ENCODE data around the gene EREG.
"Not testable (repeated sequence)": the region's sequence is repeated elsewhere in the genome, so short reads cannot be mapped to it uniquely, and the experiment has no call there.

EREG gene

DNA sequence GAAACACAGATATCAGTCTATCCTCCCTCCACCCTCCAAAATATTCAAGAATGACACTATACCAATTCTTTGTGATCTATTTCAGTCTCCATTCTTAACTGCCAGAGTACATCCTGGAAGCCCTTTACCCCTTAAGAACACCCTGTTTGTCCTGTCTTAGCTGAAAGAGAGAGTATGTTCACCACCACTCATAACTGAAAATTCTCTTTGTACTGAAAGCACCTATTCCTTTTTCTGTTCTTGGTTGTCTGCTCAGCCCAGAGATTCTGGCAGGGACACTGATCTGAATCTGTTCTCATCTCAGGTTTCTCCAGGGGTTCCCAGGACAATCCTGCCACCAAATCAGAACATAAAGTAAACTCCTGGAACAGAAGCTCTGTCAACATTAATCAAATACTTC, 25.4 kb upstream of the EREG start:
- H3K4me3 ChIP-seq: no peak overlapping the region

DNA sequence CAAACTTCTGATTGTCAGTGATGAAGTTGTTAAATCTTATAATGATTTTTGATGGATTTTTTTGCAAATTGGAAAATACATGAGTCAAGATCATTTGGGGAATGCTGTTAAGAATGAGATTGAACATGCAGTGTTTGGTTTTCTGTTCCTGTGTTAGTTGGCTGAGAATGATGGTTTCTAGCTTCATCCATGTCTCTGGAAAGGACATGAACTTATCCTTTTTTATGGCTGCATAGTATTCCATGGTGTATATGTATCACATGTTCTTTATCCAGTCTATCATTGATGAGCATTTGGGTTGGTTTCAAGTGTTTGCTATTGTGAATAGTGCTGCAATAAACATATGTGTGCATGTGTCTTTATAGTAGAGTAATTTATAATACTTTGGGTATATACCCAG, 24.5 kb upstream of the EREG start:
- H3K4me3 ChIP-seq, H3K27ac ChIP-seq: not testable (repeated sequence)

More for the DNA sequence above, 25.4 kb upstream of the EREG start:
- H3K27ac ChIP-seq: no peak overlapping the region

- Histone ChIP-seq H3K4me3 (no peak overlapping the region), H3K27ac (no peak overlapping the region)
These were observed 20.9 kb upstream of the EREG start for GRCh38 chr4:74344031-74344430.

- H3K27ac ChIP-seq: no peak overlapping the region
- no peak overlapping the region for H3K4me3 ChIP-seq
These were observed 11.1 kb upstream of the EREG start for GRCh38 chr4:74353858-74354257.

- no peak overlapping the region for H3K27ac ChIP-seq
- no peak overlapping the region for H3K4me3 ChIP-seq
These were observed 7.0 kb upstream of the EREG start for GRCh38 chr4:74357965-74358364.

GRCh38 chr4:74361671-74362070, 3.3 kb upstream of the EREG start:
- no peak overlapping the region for H3K27ac ChIP-seq
- no peak overlapping the region for H3K4me3 ChIP-seq

DNA sequence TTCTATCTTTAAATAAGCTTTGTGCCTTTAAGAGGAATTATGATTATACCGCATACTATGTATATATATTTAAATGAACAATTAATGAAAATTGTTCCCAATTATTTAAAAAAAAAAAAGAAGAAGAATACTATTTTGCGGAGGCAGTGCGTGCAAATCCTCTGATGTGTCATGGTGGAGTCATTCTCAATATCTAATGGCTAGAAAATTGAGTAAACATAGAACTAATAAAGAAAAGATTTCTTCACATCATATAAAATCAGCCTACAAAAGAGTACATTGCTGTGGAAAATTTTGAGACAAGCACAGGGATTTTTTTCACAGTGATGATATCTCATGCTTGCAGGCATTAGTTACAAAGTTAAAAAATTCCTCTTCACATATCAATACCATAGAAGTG, 2.6 kb upstream of the EREG start:
- H3K4me3 ChIP-seq: no peak overlapping the region

GRCh38 chr4:74364256-74364651, 691 bp upstream of the EREG start:
- Histone ChIP-seq H3K4me3 (peak overlapping the region in 2 of 7 experiments; percentile 33 to 35), H3K27ac (peak overlapping the region in 5 of 21 experiments; percentile 1 to 63 (median 28))

More for the DNA sequence above, 2.6 kb upstream of the EREG start:
- no peak overlapping the region for H3K27ac ChIP-seq

GRCh38 chr4:74365761-74366160, 816 bp downstream of the EREG start:
- Histone ChIP-seq H3K27ac (peak overlapping the region in 5 of 21 experiments; percentile 13 to 63 (median 25)), H3K4me3 (peak overlapping the region in 6 of 7 experiments; percentile 10 to 35 (median 32))

DNA sequence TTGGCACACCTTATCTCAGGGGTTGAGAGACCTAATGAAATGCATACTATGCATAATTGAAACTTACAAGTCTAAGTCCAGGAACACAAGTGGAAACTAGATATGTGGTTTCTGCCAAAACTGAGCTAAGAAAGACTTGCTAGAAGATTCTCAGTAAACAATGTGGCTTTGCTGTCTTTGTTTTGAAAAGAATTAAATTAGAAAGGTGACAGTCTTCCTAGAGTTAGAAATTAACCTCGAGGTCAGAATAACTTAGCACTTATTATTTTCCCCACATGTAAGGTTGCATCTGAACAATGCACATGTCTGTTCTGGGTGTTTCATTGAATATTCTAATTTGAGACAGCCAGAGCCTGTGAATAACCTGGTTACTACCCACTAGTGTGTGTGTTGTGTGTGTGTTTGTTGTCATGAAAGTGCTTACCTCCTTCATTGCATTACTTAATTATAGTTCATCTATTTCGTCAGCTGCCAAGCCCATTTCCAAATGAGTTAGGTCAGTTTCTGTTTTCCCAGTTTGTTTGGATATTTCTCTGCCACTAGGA, 1.5 kb downstream of the EREG start:
- Histone ChIP-seq H3K27ac (peak overlapping the region in 2 of 21 experiments; percentile 9 to 63), H3K4me3 (peak overlapping the region in 2 of 7 experiments; percentile 14 to 35)

- Histone ChIP-seq H3K27ac (no peak overlapping the region), H3K4me3 (peak overlapping the region in 1 of 7 experiments; percentile 14)
These were observed 2.8 kb downstream of the EREG start for GRCh38 chr4:74367656-74368290.

- Histone ChIP-seq H3K27ac (no peak overlapping the region), H3K4me3 (no peak overlapping the region)
These were observed 3.7 kb downstream of the EREG start for GRCh38 chr4:74368596-74368995.

GRCh38 chr4:74369855-74370254, 4.9 kb downstream of the EREG start:
- H3K27ac ChIP-seq: no peak overlapping the region
- H3K4me3 ChIP-seq: no peak overlapping the region

- no peak overlapping the region for H3K27ac ChIP-seq
- no peak overlapping the region for H3K4me3 ChIP-seq
These were observed 6.0 kb downstream of the EREG start for GRCh38 chr4:74370912-74371311.

DNA sequence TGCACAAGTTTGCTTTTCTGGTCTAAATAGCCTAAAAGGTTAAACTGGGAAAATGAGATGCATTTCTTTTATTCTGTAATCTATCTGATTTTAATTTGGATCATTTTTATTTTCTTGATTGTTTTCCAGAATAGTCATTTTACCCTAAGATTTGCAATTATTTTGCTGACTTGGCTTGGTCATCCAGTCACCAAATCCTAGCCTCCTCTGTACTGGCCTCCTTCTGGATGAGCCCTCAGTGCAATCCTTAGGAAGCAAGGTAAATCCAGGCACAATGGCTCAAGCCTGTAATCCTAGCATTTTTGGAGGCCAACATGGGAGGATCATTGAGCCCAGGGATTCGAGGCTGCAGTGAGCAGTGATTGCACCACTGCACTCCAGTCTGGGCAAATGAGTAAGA, 9.2 kb downstream of the EREG start:
- no peak overlapping the region for H3K4me3 ChIP-seq
- H3K27ac ChIP-seq: no peak overlapping the region

DNA sequence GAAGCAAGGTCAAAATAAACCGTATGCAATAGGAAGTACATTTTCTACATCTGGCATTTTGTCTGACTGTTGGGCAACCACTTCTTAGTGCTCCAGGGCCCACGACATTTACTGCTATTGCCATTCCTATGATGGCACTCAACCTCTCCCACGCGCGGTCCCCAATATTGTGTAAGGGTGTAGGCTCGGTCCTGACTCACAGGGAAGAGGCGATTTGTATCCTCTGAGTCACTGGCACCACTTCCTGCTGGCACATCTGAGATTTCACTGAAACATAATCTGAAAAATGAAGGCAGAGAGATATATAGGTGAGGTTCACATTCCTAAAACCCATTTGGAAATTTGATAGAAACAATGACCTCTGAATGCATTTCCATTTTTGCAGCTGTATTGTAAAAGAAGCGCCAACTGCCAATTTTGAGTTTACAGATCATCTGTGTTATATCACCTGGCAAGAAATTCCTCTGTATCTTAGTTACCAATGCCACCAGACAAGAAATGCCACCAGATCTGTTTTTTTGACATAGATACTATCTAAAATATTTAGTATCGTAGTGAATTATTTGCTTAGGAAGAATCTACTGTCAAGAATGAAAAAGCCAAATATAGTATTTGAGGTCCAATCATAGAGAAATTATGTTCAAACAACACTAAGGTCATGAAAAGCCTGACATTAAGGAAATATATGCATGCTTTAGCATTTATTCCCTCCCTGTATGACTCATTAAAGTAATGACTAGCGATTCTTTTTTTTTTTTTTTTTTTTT, 9.8 kb downstream of the EREG start:
- Histone ChIP-seq H3K4me3 (no peak overlapping the region), H3K27ac (peak overlapping the region in 4 of 21 experiments; percentile 33 to 57 (median 44))

DNA sequence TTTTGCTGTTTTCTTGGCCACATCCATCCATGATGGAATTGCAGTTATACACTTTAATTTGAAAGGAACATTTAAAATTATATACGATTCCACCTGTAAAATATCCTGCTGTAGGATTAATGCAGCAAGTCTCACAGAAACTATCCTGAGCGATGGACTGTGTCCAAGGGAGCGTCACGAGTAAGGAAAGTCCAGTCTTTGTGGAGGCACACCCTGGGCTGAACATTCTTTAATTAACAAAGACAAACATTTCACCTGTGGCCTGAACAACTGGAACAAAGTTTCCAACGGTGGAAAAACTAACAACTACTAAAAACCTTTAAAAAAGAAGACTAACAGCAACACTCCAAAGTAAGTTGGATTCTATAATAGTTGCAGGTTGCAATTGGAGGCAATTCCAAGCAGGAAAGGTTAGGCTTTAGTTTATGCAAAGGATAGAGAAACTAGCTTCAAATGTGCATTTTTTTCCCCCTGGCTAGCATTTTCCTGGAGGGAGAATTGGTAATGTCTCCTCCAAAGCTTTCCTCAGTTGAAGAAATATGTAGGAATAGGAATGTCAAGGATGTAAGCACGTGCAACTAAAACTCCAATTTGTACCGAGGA, 11.0 kb downstream of the EREG start:
- Histone ChIP-seq H3K4me3 (no peak overlapping the region), H3K27ac (no peak overlapping the region)

GRCh38 chr4:74376888-74377483, 12.0 kb downstream of the EREG start:
- Histone ChIP-seq H3K4me3 (no peak overlapping the region), H3K27ac (no peak overlapping the region)

GRCh38 chr4:74377714-74378113, 12.8 kb downstream of the EREG start:
- H3K4me3 ChIP-seq: no peak overlapping the region

GRCh38 chr4:74378573-74378972, 13.6 kb downstream of the EREG start:
- Histone ChIP-seq H3K4me3 (no peak overlapping the region), H3K27ac (no peak overlapping the region)

More at GRCh38 chr4:74377714-74378113, 12.8 kb downstream of the EREG start:
- no peak overlapping the region for H3K27ac ChIP-seq

Data from skin epidermis (tissue), 12 donors.